ENCODE measurements around the gene PLA2G4E. TPM values are rescaled to one million over a fixed set of nuclear protein-coding genes. Genes with fewer than 3 reads are reported as not detected.

PLA2G4E gene
- total and polyA plus RNA-seq, 2 of the 13 experiments (the other 11 are each of a cell fraction or from before 2014, with no cell fraction given), result not detected

GRCh38 chr15:42032376-42033213 is 11.8 kb upstream of the PLA2G4E start (continued):
- TF ChIP-seq HNF1B (CRISPR knock-in tag; IDR thresholded peaks at IDR 0.05), result no peak
- TF ChIP-seq CCDC6 (CRISPR knock-in tag; IDR thresholded peaks at IDR 0.05), result no peak

GRCh38 chr15:42031198-42031915 is 10.5 kb upstream of the PLA2G4E start:
- FAIRE-seq (no peak), DNase-seq (ENCODE audit: low spot score) (no peak), ATAC-seq (no peak)
- 41% methylated on average over 6 of the region's 6 CpGs for WGBS (ENCODE audit: low lambda C conversion rate)
- no peak overlapping the region for H3K9ac ChIP-seq (ENCODE audit: insufficient read depth, low read depth, low read length)
- POLR2A ChIA-PET, result no interaction called here
- no peaks in the 10 kb centered on the region for H3K79me2 ChIP-seq (ENCODE audit: insufficient read depth, low read length)
- H3K36me3 ChIP-seq (replicated peaks in 1 of 2; ENCODE audit: control insufficient read depth in 1 of 2, insufficient read depth in 2 of 2, low read length in 2 of 2), result no peaks in the 10 kb centered on the region
- peaks cover 36% of the 10 kb centered on the region for H3K4me1 ChIP-seq (ENCODE audit: insufficient read depth, low read length)
- CTCF ChIA-PET (ENCODE audit: low intra/inter-chr PET ratio, low total read pairs), result no interaction called here
- H2AFZ ChIP-seq (ENCODE audit: low read length), result no peak overlapping the region
- H3K27ac ChIP-seq (ENCODE audit: extremely low read length, insufficient read depth, low read length), result no peak overlapping the region
- H3K9me3 ChIP-seq (ENCODE audit: low read length), result 0 out of 2 replicates have a peak, but pooled peaks cover 4% of the 10 kb centered on the region
- BruUV-seq (replicated peaks), result no TSS peak
- no peak for TF ChIP-seq ZNF879 (CRISPR knock-in tag; IDR thresholded peaks at IDR 0.05)
- TF ChIP-seq, protein P1, sequence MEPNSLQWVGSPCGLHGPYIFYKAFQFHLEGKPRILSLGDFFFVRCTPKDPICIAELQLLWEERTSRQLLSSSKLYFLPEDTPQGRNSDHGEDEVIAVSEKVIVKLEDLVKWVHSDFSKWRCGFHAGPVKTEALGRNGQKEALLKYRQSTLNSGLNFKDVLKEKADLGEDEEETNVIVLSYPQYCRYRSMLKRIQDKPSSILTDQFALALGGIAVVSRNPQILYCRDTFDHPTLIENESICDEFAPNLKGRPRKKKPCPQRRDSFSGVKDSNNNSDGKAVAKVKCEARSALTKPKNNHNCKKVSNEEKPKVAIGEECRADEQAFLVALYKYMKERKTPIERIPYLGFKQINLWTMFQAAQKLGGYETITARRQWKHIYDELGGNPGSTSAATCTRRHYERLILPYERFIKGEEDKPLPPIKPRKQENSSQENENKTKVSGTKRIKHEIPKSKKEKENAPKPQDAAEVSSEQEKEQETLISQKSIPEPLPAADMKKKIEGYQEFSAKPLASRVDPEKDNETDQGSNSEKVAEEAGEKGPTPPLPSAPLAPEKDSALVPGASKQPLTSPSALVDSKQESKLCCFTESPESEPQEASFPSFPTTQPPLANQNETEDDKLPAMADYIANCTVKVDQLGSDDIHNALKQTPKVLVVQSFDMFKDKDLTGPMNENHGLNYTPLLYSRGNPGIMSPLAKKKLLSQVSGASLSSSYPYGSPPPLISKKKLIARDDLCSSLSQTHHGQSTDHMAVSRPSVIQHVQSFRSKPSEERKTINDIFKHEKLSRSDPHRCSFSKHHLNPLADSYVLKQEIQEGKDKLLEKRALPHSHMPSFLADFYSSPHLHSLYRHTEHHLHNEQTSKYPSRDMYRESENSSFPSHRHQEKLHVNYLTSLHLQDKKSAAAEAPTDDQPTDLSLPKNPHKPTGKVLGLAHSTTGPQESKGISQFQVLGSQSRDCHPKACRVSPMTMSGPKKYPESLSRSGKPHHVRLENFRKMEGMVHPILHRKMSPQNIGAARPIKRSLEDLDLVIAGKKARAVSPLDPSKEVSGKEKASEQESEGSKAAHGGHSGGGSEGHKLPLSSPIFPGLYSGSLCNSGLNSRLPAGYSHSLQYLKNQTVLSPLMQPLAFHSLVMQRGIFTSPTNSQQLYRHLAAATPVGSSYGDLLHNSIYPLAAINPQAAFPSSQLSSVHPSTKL (CRISPR knock-in tag; IDR thresholded peaks at IDR 0.05), result no peak
- no peak for TF ChIP-seq KDM5A (IDR thresholded peaks at IDR 0.05; ENCODE audit: borderline replicate concordance, low read length)
- no peak for TF ChIP-seq ZNF121 (CRISPR knock-in tag; IDR thresholded peaks at IDR 0.05)
- no peak for TF ChIP-seq RFXAP (CRISPR knock-in tag; IDR thresholded peaks at IDR 0.05; ENCODE audit: borderline replicate concordance)
- H4K20me1 ChIP-seq (ENCODE audit: insufficient read depth, low read length), result no peaks in the 10 kb centered on the region
- no peak overlapping the region for H3K4me2 ChIP-seq (ENCODE audit: low read depth, low read length)
- intact Hi-C loops (cut with micrococcal nuclease; ENCODE audit: unreplicated experiment), result no loop called here
- H3K27me3 ChIP-seq (ENCODE audit: control insufficient read depth in 1 of 2, insufficient read depth in 2 of 2, low read length in 2 of 2), result peaks cover 0 to 11% of the 10 kb centered on the region in 2 experiments; a peak in 1 of 5 replicates
- in situ Hi-C loops (cut with HindIII; ENCODE audit: extremely low pct_ligation_motif_present, low pct_unique_long_range_greater_than_20kb), result no loop called here
- H3K4me3 ChIP-seq (replicated peaks in 1 of 3; ENCODE audit: insufficient read depth in 1 of 3, low read depth in 2 of 3, low read length in 3 of 3), result no peak overlapping the region

Data from HepG2 (cell line).